Kidney capillary endothelial cell (primary cell): ENCODE measurements around the gene MIA2.
A peak's percentile ranks its signal among the peaks of the same experiment; 100 is the strongest.
"Not testable (repeated sequence)": the region's sequence is repeated elsewhere in the genome, so short reads cannot be mapped to it uniquely, and the experiment has no call there.

Experiments
- DNase-seq: peaks from one replicate; pipeline ENCODE4 v3.0.0-alpha.2; 2018; ENCODE audit warnings: low spot score

MIA2 gene

DNA sequence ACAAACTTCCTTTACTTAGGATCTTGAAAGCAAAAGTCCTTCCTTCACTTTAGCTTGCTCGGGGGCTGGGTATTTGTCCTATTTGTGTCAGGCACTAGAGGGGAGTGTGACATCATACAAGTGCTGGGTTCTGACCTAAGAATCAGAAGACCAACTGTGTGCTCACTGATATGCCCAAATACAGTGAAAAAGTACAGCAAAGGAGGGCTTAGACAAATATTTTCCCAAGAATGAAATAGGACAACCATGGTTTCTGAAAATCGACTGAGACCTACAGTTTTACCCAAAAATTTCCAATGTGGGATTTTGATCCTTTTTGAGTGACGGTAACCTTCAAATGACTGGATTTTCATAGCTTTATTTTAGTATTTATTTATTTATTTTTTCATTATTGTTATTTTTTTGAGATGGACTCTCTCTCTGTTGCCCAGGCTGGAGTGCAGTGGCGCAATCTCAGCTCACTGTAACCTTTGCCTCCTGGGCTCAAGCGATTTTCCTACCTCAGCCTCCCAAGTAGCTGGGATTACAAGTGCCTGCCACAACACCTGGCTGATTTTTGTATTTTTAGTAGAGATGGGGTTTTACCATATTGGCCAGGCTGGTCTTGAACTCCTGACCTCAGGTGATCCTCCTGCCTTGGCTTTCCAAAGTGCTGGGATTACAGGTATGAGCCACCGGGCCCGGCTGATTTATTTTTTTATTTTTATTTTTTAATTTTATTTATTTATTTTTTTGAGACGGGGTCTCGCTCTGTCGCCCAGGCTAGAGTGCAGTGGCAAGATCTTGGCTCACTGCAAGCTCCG lies 1.8 kb upstream of the MIA2 start:
- not testable (repeated sequence) for DNase-seq

GRCh38 chr14:39232554-39233415 lies 930 bp upstream of the MIA2 start:
- no peak for DNase-seq

DNA sequence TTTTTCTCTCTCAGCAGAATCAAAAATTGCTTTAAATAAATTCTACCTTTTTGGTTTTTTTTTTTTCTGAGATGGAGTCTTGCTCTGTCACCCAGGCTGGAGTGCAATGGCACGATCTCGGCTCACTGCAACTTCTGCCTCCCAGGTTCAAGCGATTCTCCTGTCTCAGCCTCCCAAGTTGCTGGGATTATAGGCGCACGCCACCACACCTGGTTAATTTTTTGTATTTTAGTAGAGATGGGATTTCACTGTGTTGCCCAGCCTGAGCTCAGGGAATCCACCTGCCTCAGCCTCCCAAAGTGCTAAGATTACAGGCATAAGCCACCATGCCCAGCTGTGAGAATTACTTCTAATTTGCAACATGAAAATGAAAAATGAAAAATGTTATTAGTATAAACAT lies 1.3 kb downstream of the MIA2 start:
- not testable (repeated sequence) for DNase-seq

- DNase-seq: not testable (repeated sequence)
Measured at GRCh38 chr14:39235466-39235865, 1.8 kb downstream of the MIA2 start.

DNA sequence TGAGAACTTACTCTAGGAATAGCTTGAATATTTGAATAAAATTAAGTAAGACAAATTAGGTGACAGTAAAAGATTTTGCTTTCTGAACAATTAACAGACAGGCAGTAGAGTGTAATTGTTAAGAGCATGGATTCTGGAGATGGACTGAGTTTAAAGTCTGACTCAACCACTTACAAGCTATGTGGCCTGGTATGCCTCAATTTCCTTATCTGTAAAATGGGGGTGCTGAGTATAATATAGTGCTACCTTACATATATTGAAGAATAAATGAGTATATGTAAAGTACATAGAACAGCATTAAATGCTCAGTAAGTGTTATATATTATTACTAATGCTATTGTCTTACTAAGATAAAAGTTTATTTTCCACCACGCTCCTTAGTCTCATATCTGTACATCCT lies 7.1 kb downstream of the MIA2 start:
- DNase-seq: no peak

GRCh38 chr14:39241637-39242036 lies 7.9 kb downstream of the MIA2 start:
- no peak for DNase-seq

DNA sequence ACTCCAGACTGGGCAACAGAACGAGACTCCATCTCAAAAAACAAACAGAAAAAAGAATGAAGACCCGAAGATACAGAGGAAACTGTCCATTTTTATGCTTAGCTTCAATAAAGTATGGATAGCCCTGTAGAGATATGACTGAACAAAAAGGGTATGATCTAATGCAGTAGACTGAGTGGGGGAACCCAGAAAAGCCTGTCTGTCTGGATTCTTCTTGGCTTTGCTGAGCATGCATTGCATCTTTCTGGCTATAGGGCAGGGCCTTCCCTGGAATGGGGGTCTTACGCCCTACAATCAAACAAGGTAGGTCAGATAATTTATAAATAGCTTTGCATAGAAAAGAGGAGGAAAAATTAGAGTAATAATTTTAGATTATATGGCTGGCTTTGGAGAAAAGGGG lies 10.1 kb downstream of the MIA2 start:
- DNase-seq: no peak

DNA sequence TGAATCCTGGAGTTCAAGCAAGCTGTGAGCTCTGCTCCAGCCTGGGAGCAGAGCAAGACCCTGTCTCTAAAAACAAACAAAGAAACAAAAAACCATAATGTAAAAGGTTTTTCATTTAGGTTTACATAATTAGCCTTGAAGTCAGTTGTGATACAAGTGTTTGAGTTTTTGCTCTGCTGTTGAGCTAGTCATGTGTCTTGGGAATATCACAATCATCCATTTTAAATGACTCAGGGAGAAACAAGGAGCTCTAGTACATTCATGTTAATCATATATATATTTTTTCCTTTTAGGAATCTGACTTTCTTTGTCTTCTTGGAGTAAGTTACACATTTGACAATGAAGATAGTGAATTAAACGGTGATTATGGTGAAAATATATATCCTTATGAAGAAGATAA lies 12.9 kb downstream of the MIA2 start:
- DNase-seq: no peak

GRCh38 chr14:39247256-39247655 lies 13.5 kb downstream of the MIA2 start:
- DNase-seq: peak; percentile 45

DNA sequence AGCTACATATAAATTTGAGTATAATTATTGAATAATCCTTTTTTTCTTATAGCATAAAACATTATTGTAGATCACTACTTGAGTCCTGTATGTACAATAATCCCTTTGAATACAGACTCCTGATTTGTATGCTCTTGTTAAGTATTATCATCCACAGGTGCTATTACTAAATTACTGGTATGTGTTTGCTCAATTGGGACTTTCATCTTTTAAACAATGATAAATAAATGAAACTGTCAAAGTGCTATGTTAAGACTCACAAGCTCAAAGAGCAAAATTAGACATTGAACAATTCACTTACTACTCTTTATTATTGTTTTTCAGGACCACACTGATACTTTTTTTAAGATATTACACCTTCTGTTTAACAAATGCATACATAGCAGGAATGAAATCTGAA lies 17.8 kb downstream of the MIA2 start:
- no peak for DNase-seq

DNA sequence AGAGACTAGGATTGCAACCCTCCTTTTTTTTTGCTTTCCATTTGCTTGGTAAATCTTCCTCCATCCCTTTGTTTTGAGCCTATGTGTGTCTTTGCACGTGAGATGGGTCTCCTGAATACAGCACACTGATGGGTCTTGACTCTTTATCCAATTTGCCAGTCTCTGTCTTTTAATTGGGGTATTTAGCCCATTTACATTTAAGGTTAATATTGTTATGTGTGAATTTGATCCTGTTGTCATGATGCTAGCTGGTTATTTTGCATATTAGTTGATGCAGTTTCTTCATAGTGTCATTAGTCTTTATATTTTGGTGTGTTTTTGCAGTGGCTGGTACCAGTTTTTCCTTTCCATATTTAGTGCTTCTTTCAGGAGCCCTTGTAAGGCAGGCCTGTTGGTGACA lies 23.7 kb downstream of the MIA2 start:
- DNase-seq: not testable (repeated sequence)

DNA sequence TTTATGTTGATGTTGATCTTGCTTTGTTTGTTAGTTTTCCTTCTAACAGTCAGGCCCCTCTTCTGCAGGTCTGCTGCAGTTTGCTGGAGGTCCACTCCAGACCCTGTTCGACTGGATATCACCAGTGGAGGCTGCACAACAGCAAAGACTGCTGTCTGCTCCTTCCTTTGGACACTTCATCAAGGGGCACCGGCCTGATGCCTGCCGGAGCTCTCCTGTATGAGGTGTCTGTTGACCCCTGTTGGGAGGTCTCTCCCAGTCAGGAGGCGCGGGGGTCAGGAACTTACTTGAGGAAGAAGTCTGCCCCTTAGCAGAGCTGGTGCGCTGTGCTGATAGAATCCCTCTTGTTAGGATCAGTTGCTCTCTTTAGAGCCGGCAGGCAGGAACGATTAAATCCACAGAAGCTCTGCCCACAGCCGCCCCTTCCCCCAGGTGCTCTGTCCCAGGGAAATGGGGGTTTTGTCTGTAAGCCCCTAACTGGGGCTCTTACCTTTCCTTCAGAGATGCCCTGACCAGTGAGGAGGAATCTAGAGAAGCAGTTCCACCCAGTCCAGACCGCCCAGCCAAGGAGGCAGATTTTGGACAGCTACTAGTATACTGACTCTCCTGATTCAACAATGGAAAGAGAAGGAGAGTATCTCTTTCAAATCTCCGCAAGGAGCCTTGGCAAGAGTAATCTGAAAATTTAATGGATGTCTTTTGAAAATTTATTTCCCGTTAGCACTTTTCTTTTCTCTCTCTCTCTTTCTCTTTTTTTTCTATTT lies 25.2 kb downstream of the MIA2 start:
- DNase-seq: no peak

GRCh38 chr14:39260161-39260560 lies 26.4 kb downstream of the MIA2 start:
- not testable (repeated sequence) for DNase-seq

- DNase-seq: not testable (repeated sequence)
Measured at GRCh38 chr14:39262214-39262613, 28.5 kb downstream of the MIA2 start.

- no peak for DNase-seq
Measured at GRCh38 chr14:39264057-39264456, 30.3 kb downstream of the MIA2 start.

GRCh38 chr14:39264558-39264957 lies 30.8 kb downstream of the MIA2 start:
- no peak for DNase-seq

GRCh38 chr14:39265033-39265432 lies 31.3 kb downstream of the MIA2 start:
- no peak for DNase-seq

DNA sequence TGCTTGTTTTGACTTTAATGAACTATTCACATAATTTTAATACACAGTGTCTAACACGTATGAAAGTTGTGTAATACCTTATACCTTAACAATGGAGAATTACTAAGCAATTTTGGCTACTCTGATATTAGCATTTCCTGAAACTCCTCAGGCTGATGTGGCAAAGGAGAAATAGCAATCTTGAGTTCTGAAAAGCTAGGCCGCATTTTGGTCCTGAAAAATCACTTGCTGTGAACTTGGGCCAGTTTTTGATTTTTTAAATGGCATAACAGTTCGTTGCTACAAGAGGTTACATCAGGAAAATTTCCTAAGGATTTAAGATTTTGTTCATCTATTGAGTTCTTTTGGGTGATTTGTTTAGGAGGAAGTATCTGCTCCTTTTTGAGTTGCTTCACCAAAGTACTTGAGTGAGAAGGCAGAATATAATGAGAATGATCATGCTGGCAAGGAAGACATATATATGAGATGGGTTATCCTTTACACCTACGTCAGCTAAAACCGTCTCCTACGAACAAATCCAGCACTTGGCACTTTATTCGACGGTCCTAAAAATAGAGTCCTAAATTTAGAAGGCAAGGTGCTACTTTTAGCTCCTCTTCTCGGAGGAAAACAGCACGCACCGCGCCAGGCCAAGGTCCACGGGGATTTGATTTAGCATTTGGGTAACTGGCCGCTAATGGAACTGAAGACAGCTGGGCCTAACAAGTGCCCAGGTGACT lies 32.2 kb downstream of the MIA2 start:
- DNase-seq: no peak

DNA sequence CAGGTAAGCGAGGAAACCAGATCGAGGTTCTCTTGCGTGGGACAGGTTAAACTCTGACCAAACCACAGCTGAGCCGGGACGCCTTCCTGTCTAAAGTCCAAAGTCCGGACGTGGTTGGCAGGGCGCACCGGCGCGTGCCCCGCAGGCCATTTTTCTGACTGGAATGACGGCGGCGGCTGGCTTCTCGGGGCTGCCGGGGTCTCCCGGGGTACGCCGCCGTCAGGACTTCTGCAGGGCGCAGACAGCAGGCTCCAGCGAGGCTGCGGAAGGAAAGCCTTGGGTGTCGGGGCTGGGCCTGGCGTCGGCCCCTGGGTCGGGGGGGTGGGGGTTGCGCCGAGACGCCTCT lies 32.8 kb downstream of the MIA2 start:
- peak; percentile 63 for DNase-seq

- DNase-seq: peak; percentile 71
Measured at GRCh38 chr14:39266871-39267607, 33.3 kb downstream of the MIA2 start.

GRCh38 chr14:39267608-39268005 lies 33.9 kb downstream of the MIA2 start:
- peak; percentile 22 for DNase-seq
